Measurements from ENCODE around the gene ULBP1.
A peak's percentile ranks its signal among the peaks of the same experiment; 100 is the strongest.
"Not testable (repeated sequence)": the region's sequence is repeated elsewhere in the genome, so short reads cannot be mapped to it uniquely, and the experiment has no call there.

Gene ULBP1

DNA sequence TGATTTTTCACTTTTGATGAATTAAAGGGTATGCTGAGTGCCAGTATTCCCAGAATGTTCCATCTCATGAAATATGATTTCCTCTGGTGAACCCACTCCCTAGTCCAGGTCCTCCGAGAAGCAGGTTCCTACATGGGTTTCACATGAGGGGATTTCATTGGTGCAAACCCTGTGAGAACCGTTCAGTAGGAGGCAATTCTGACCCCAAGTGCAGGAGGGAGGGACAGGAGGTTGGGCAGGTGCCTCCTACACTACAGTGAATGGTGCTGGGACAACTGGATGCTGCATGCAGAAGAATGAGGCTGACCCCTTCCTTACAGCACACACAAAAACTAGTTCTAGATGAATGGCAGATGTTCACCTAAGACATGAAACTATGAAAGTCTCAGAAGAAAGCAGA, 27.0 kb upstream of the ULBP1 start:
- H3K4me1 ChIP-seq (ENCODE audit: insufficient read depth, low read length, severe bottlenecking): peaks cover 13% of the 10 kb centered on the region
- H3K36me3 ChIP-seq (ENCODE audit: insufficient read depth, low read length): no peaks in the 10 kb centered on the region
- no peaks in the 10 kb centered on the region for H3K9me3 ChIP-seq (ENCODE audit: low read length)
- no peaks in the 10 kb centered on the region for H4K20me1 ChIP-seq (ENCODE audit: insufficient read depth, low read length)
- no peaks in the 10 kb centered on the region for H3K9me2 ChIP-seq (ENCODE audit: low read depth, low read length)
- H3K79me2 ChIP-seq (ENCODE audit: insufficient read depth, low read length): no peaks in the 10 kb centered on the region
- no peak overlapping the region for H3K27ac ChIP-seq (ENCODE audit: low read depth, low read length, poor library complexity, severe bottlenecking)
- H3K4me2 ChIP-seq (ENCODE audit: low read length): no peak overlapping the region
- H3K4me3 ChIP-seq (ENCODE audit: low read depth, low read length, poor library complexity, severe bottlenecking): no peak overlapping the region
- H3K9ac ChIP-seq (ENCODE audit: low read length): no peak overlapping the region
- H3K27me3 ChIP-seq (ENCODE audit: insufficient read depth, low read length): peaks cover 11% of the 10 kb centered on the region
- no peaks in the 10 kb centered on the region for H3F3A ChIP-seq (ENCODE audit: insufficient read depth, low read length)
- no peak for TF ChIP-seq CTCF (IDR thresholded peaks at IDR 0.05; ENCODE audit: low read length)
- no peak for TF ChIP-seq EZH2 (IDR thresholded peaks at IDR 0.05; ENCODE audit: borderline replicate concordance, low read length)
- H2AFZ ChIP-seq (ENCODE audit: low read length): no peak overlapping the region

DNA sequence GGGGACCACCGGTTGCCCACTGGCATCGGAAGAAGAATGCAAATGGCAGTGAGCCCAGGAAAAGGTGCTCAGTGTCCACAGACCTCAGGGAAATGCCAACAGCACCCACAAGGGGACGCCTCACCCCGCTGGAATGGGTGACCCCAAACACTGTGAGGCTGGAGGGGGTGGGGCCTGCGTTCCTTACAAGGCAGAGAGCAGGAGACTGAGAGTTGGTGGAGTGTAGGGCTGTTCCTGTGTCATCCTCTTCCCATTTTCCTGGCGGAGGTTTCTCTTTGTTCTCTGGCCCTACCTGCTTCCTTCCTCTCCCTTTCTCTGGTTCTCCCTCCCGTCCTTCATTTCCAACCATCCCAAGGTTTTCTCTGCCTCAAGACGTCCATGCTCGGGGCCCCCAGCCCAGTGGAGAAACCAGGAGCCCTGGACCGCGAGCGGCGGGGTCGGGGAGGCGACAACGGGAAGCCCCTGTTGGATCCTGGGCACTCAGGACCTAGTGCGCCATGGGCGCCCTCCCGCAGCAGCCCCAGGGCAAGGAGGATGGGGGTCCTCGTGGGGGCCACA, 25.7 kb upstream of the ULBP1 start:
- peaks cover 11% of the 10 kb centered on the region for H3K27me3 ChIP-seq (ENCODE audit: insufficient read depth, low read length)
- not testable (repeated sequence) for H2AFZ ChIP-seq (ENCODE audit: low read length); H4K20me1 ChIP-seq (ENCODE audit: insufficient read depth, low read length); H3K27ac ChIP-seq (ENCODE audit: low read depth, low read length, poor library complexity, severe bottlenecking); H3K36me3 ChIP-seq (ENCODE audit: insufficient read depth, low read length); H3K79me2 ChIP-seq (ENCODE audit: insufficient read depth, low read length); H3F3A ChIP-seq (ENCODE audit: insufficient read depth, low read length); H3K9me2 ChIP-seq (ENCODE audit: low read depth, low read length); H3K9me3 ChIP-seq (ENCODE audit: low read length)
- peak overlapping the region; percentile 38; the same call in 1 of the 2 replicates for H3K9ac ChIP-seq (ENCODE audit: low read length)
- peak overlapping the region; percentile 62 for H3K4me3 ChIP-seq (ENCODE audit: low read depth, low read length, poor library complexity, severe bottlenecking)
- H3K4me2 ChIP-seq (ENCODE audit: low read length): peak overlapping the region; percentile 81
- H3K4me1 ChIP-seq (ENCODE audit: insufficient read depth, low read length, severe bottlenecking): peaks cover 19% of the 10 kb centered on the region

GRCh38 chr6:149938571-149939355, 25.0 kb upstream of the ULBP1 start:
- H3K9me2 ChIP-seq (ENCODE audit: low read depth, low read length): no peaks in the 10 kb centered on the region
- H3K79me2 ChIP-seq (ENCODE audit: insufficient read depth, low read length): no peaks in the 10 kb centered on the region
- TF ChIP-seq EZH2 (IDR thresholded peaks at IDR 0.05; ENCODE audit: borderline replicate concordance, low read length) (no peak), CTCF (IDR thresholded peaks at IDR 0.05; ENCODE audit: low read length) (no peak)
- H3K4me2 ChIP-seq (ENCODE audit: low read length): peak overlapping the region; percentile 81
- no peaks in the 10 kb centered on the region for H3F3A ChIP-seq (ENCODE audit: insufficient read depth, low read length)
- H3K27ac ChIP-seq (ENCODE audit: low read depth, low read length, poor library complexity, severe bottlenecking): no peak overlapping the region
- H3K27me3 ChIP-seq (ENCODE audit: insufficient read depth, low read length): peaks cover 11% of the 10 kb centered on the region
- peaks cover 19% of the 10 kb centered on the region for H3K4me1 ChIP-seq (ENCODE audit: insufficient read depth, low read length, severe bottlenecking)
- no peaks in the 10 kb centered on the region for H3K36me3 ChIP-seq (ENCODE audit: insufficient read depth, low read length)
- H3K9ac ChIP-seq (ENCODE audit: low read length): peak overlapping the region; percentile 38; the same call in 1 of the 2 replicates
- H4K20me1 ChIP-seq (ENCODE audit: insufficient read depth, low read length): no peaks in the 10 kb centered on the region
- peak overlapping the region; percentile 62 for H3K4me3 ChIP-seq (ENCODE audit: low read depth, low read length, poor library complexity, severe bottlenecking)
- no peak overlapping the region for H2AFZ ChIP-seq (ENCODE audit: low read length)
- no peaks in the 10 kb centered on the region for H3K9me3 ChIP-seq (ENCODE audit: low read length)

DNA sequence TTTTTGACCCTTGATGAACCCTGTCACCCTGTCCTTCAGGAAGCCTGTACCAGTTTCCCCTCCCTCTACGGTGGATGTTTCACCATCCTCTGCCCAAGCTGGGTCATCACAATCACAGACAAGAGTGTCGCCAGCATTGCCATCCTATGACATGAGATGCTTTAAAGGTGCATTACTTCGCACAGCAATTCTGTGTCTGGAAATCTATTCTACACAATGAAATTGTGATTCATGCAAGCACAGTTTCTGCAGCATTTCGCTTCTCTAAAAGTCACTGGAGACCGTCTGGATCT, 24.4 kb upstream of the ULBP1 start:
- Histone ChIP-seq H3K9me3 (ENCODE audit: low read length) (no peaks in the 10 kb centered on the region), H3K4me2 (ENCODE audit: low read length) (peak overlapping the region; percentile 81; the same call in 1 of the 2 replicates), H3K27me3 (ENCODE audit: insufficient read depth, low read length) (peaks cover 11% of the 10 kb centered on the region), H3F3A (ENCODE audit: insufficient read depth, low read length) (no peaks in the 10 kb centered on the region), H3K9me2 (ENCODE audit: low read depth, low read length) (no peaks in the 10 kb centered on the region), H3K36me3 (ENCODE audit: insufficient read depth, low read length) (no peaks in the 10 kb centered on the region), H3K79me2 (ENCODE audit: insufficient read depth, low read length) (no peaks in the 10 kb centered on the region), H3K4me3 (ENCODE audit: low read depth, low read length, poor library complexity, severe bottlenecking) (no peak overlapping the region), H4K20me1 (ENCODE audit: insufficient read depth, low read length) (no peaks in the 10 kb centered on the region), H3K27ac (ENCODE audit: low read depth, low read length, poor library complexity, severe bottlenecking) (no peak overlapping the region), H3K9ac (ENCODE audit: low read length) (no peak overlapping the region; the same call in 1 of the 2 replicates), H2AFZ (ENCODE audit: low read length) (no peak overlapping the region), H3K4me1 (ENCODE audit: insufficient read depth, low read length, severe bottlenecking) (peaks cover 19% of the 10 kb centered on the region)
- TF ChIP-seq CTCF (IDR thresholded peaks at IDR 0.05; ENCODE audit: low read length) (no peak), EZH2 (IDR thresholded peaks at IDR 0.05; ENCODE audit: borderline replicate concordance, low read length) (no peak)

Measured in OCI-LY1 (cell line).